SK-N-SH (cell line): ENCODE data around the gene CDH13.

Experiments
- CTCF ChIP-seq: fragments of 200-600 bp; sonication (generic); IDR thresholded peaks from 2 replicates; pipeline ENCODE4 v1.6.1; 2017; ENCODE audit warnings: antibody characterized with exemption, mild to moderate bottlenecking, moderate library complexity
- ELF1 ChIP-seq: IDR thresholded peaks from 2 replicates; pipeline ENCODE4 v1.4.0; 2012
- EZH2phosphoT487 ChIP-seq: fragments of 200-600 bp; sonication (generic); IDR thresholded peaks from 2 replicates; pipeline ENCODE4 v1.6.1; 2017; ENCODE audit warnings: low read depth, mixed run types, mild to moderate bottlenecking, antibody characterized with exemption, moderate library complexity, borderline replicate concordance
- FOXJ3 ChIP-seq: sonication (generic); formaldehyde crosslinking; IDR thresholded peaks from 2 replicates; pipeline ENCODE4 v1.5.1; 2020; ENCODE audit warnings: mild to moderate bottlenecking, missing genetic modification reagents
- FOXM1 ChIP-seq: IDR thresholded peaks from 2 replicates; pipeline ENCODE4 v1.4.0; 2012; ENCODE audit warnings: low read depth, mild to moderate bottlenecking
- MEF2A ChIP-seq: IDR thresholded peaks from 2 replicates; pipeline ENCODE4 v1.4.0; 2012; ENCODE audit warnings: low read depth, borderline replicate concordance
- NFIC ChIP-seq: IDR thresholded peaks from 2 replicates; pipeline ENCODE4 v1.4.0; 2012; ENCODE audit warnings: borderline replicate concordance
- RCOR1 ChIP-seq: fragments of 150-350 bp; IDR thresholded peaks from 2 replicates; pipeline ENCODE4 v1.6.1; 2017; ENCODE audit warnings: antibody characterized with exemption, low read length
- SMC3 ChIP-seq: IDR thresholded peaks from 2 replicates; pipeline ENCODE4 v1.6.1; 2012; ENCODE audit warnings: low read depth, low read length, improper control_type of control experiment
- TAF1 ChIP-seq: IDR thresholded peaks from 2 replicates; pipeline ENCODE4 v1.6.1; 2012; ENCODE audit warnings: low read depth, mild to moderate bottlenecking, low read length, moderate library complexity, borderline replicate concordance
- USF2 ChIP-seq: fragments of 150-350 bp; IDR thresholded peaks from 2 replicates; pipeline ENCODE4 v1.6.1; 2017; ENCODE audit warnings: antibody characterized with exemption, low read length, low read depth, borderline replicate concordance
- YY1 ChIP-seq: IDR thresholded peaks from 2 replicates; pipeline ENCODE4 v1.4.0; 2012; ENCODE audit warnings: low read depth, mild to moderate bottlenecking

- TF ChIP-seq CTCF (no peak), YY1 (no peak), NFIC (no peak), MEF2A (no peak), ELF1 (no peak), TAF1 (no peak), USF2 (no peak), FOXJ3 (CRISPR knock-in tag) (no peak), RCOR1 (no peak), FOXM1 (no peak), SMC3 (no peak), EZH2phosphoT487 (no peak)
These were observed 509.6 kb downstream of the CDH13 start for GRCh38 chr16:83136419-83136818.
